Neuron (in vitro differentiated cells): ENCODE results near the gene APOL2.
"Not testable (repeated sequence)": the region's sequence is repeated elsewhere in the genome, so short reads cannot be mapped to it uniquely, and the experiment has no call there.

Source experiments
- H2AFZ ChIP-seq: one replicate; pipeline ENCODE4 v1.6.1; 2013; ENCODE audit warnings: low read depth, mild to moderate bottlenecking, inconsistent platforms, low read length, moderate library complexity
- H3K27me3 ChIP-seq: one replicate; pipeline ENCODE4 v1.6.1; 2013; ENCODE audit warnings: low read length; ENCODE audit not compliant: insufficient read depth
- H3K36me3 ChIP-seq: one replicate; pipeline ENCODE4 v1.6.1; 2013; ENCODE audit warnings: low read length; ENCODE audit not compliant: insufficient read depth
- H3K4me1 ChIP-seq: one replicate; pipeline ENCODE4 v1.6.1; 2013; ENCODE audit warnings: low read length; ENCODE audit not compliant: insufficient read depth
- H3K4me3 ChIP-seq: 2 replicates; pipeline ENCODE4 v1.5.1; 2013; ENCODE audit warnings: mild to moderate bottlenecking, low read length, moderate library complexity
- H3K9me3 ChIP-seq: one replicate; pipeline ENCODE4 v1.6.1; 2013; ENCODE audit warnings: low read length

The APOL2 gene

GRCh38 chr22:36257948-36258670 lies 18.8 kb upstream of the APOL2 start:
- Histone ChIP-seq H3K36me3 (no peaks in the 10 kb centered on the region), H3K9me3 (no peaks in the 10 kb centered on the region), H3K27me3 (no peaks in the 10 kb centered on the region), H2AFZ (peak overlapping the region; percentile 69), H3K4me3 (no peak overlapping the region), H3K4me1 (peaks cover 19% of the 10 kb centered on the region)

GRCh38 chr22:36257308-36257707 lies 18.0 kb upstream of the APOL2 start:
- H3K4me1 ChIP-seq, result peaks cover 19% of the 10 kb centered on the region
- H3K9me3 ChIP-seq, result no peaks in the 10 kb centered on the region
- no peak overlapping the region for H2AFZ ChIP-seq
- H3K4me3 ChIP-seq, result no peak overlapping the region
- H3K27me3 ChIP-seq, result no peaks in the 10 kb centered on the region
- no peaks in the 10 kb centered on the region for H3K36me3 ChIP-seq

GRCh38 chr22:36256478-36256877 lies 17.2 kb upstream of the APOL2 start:
- H3K27me3 ChIP-seq, result no peaks in the 10 kb centered on the region
- H3K4me1 ChIP-seq, result peaks cover 19% of the 10 kb centered on the region
- no peaks in the 10 kb centered on the region for H3K36me3 ChIP-seq

GRCh38 chr22:36255572-36255971 lies 16.2 kb upstream of the APOL2 start:
- H3K4me1 ChIP-seq, result peaks cover 19% of the 10 kb centered on the region
- H3K27me3 ChIP-seq, H3K36me3 ChIP-seq, H3K4me3 ChIP-seq, H3K9me3 ChIP-seq, H2AFZ ChIP-seq: not testable (repeated sequence)

More at GRCh38 chr22:36256478-36256877, 17.2 kb upstream of the APOL2 start:
- Histone ChIP-seq H2AFZ (no peak overlapping the region), H3K4me3 (no peak overlapping the region), H3K9me3 (no peaks in the 10 kb centered on the region)

GRCh38 chr22:36253523-36254490 lies 14.5 kb upstream of the APOL2 start:
- H3K36me3 ChIP-seq, result no peaks in the 10 kb centered on the region
- no peak overlapping the region for H2AFZ ChIP-seq
- H3K4me3 ChIP-seq, result no peak overlapping the region
- no peaks in the 10 kb centered on the region for H3K9me3 ChIP-seq
- no peaks in the 10 kb centered on the region for H3K27me3 ChIP-seq
- peaks cover 9% of the 10 kb centered on the region for H3K4me1 ChIP-seq

DNA sequence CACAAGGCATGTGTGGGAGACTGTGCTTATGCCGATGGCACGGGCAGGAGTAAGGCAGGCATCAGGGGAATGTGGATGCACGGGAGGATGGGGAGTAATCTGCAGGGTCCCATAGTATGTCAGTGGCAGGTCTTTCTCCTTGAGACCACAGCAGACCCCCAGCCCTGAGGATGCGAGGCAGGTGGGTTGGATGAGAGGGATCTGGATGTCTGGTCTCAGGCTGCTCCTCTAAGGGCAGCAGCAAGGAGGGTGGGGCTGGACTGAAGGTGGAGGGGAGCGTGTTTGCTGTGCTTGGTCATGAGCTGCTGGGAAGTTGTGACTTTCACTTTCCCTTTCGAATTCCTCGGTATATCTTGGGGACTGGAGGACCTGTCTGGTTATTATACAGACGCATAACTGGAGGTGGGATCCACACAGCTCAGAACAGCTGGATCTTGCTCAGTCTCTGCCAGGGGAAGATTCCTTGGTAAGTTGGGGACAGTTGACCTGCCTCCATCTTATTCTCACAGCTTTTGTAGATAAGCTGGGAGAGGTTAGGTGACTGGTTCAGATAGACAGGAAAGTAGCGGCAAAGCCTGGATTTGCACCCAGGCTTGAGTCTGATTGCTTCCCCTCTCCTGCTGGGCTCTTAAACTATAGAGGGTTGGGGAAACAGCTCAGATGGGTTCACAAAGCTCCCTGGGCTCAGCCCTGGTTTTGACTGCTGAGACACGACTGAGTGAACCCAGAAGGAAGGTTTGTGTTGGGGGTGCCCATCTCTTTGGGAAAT lies 13.6 kb upstream of the APOL2 start, which contains the start of gene APOL1:
APOL1 (plus strand) TSS at position 380 of the 769 bp plus-strand sequence. CDS start 1,823 bp downstream, outside the sequence.
- Histone ChIP-seq H3K4me1 (peaks cover 2% of the 10 kb centered on the region), H3K4me3 (no peak within 1 kb of the TSS)

DNA sequence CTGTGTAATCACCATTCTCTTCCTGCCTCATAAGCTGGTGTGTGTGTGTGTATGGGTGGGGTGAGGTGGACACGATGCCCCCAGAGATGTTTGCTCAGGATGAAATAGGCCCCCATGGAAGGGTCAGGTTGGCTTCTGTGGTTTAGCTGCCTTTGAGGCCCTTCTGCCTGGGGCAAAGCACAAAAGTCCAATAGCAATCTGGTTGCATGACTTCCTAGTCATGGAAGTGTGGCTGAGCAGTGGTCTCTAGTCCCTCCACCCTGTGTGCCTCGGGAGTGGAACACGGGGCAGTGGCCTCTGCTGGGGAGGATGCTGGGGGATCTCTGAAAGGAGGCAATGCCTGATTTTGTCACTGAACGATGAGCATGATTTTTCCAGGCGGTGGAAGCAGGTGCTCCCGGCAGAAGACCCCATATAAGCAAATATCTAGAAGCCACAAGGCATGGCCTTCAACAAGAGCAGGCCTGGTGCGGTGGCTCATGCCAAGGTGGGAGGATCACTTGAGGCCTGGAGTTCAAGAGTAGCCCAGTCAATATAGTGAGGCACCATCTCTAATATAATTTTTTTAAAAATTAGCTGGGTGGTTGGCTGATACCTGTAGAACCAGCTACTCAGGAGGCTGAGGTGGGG lies 12.8 kb upstream of the APOL2 start:
- not testable (repeated sequence) for H3K9me3 ChIP-seq, H3K4me1 ChIP-seq, H2AFZ ChIP-seq, H3K27me3 ChIP-seq, H3K4me3 ChIP-seq, H3K36me3 ChIP-seq

More for the DNA sequence above, 13.6 kb upstream of the APOL2 start, which contains the start of gene APOL1:
- H3K9me3 ChIP-seq, result no peaks in the 10 kb centered on the region
- no peaks in the 10 kb centered on the region for H3K27me3 ChIP-seq
- H3K36me3 ChIP-seq, result no peaks in the 10 kb centered on the region
- no peak within 1 kb of the TSS for H2AFZ ChIP-seq

DNA sequence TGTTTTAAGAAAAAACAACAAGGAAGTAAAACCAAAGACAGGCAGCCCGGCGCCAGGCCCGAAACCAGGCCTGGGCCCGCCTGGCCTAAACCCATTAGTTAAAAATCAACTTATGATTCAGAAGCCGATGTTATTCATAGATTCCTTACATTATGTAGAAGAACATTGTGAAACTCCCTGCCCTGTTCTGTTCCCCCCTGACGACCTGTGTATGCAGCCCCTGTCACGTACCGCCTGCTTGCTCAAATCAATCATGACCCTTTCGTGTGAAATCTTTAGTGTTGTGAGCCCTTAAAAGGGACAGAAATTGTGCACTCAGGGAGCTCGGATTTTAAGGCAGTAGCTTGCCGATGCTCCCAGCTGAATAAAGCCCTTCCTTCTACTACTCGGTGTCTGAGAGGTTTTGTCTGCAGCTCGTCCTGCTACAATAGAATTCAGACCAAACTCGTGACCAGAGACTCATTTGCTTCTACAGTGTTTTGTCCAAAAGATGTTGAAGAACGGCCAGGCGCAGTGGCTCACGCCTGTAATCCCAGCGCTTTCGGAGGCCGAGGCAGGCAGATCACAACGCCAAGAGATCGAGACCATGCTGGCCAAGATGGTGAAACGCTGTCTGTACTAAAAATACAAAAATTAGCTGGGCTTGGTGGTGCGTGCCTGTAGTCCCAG lies 11.1 kb upstream of the APOL2 start:
- H3K36me3 ChIP-seq, H3K9me3 ChIP-seq, H3K27me3 ChIP-seq, H3K4me1 ChIP-seq, H3K4me3 ChIP-seq, H2AFZ ChIP-seq: not testable (repeated sequence)

GRCh38 chr22:36249160-36249559 lies 9.8 kb upstream of the APOL2 start:
- Histone ChIP-seq H3K9me3 (peaks cover 2% of the 10 kb centered on the region), H3K36me3 (no peaks in the 10 kb centered on the region), H3K4me1 (peaks cover 2% of the 10 kb centered on the region), H3K4me3 (no peak overlapping the region), H2AFZ (no peak overlapping the region), H3K27me3 (no peaks in the 10 kb centered on the region)

GRCh38 chr22:36247955-36248354 lies 8.6 kb upstream of the APOL2 start:
- Histone ChIP-seq H3K36me3 (no peaks in the 10 kb centered on the region), H3K9me3 (peaks cover 2% of the 10 kb centered on the region), H3K4me3 (no peak overlapping the region), H2AFZ (no peak overlapping the region), H3K4me1 (peaks cover 2% of the 10 kb centered on the region), H3K27me3 (no peaks in the 10 kb centered on the region)

DNA sequence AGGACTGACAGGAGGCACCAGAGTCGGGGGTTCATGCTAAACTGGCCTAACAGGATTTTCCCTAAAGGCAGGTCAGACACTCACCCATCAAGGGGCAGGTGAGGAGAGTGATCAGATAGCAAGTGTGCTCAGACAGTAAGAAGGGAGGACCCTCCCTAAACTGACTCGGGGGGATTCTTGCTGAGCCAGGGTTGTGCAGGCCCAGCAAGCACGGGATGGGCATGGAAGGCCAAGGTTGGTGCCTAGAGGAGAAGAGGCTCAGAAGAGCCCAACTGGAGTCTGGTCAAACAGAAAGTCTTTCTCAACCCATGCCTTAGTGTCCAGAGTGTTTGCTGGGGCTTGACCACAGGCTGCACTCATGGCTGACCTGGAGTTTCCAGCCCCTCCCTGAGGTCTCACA lies 7.4 kb upstream of the APOL2 start:
- H3K4me3 ChIP-seq, result no peak overlapping the region
- H2AFZ ChIP-seq, result no peak overlapping the region
- peaks cover 2% of the 10 kb centered on the region for H3K4me1 ChIP-seq
- no peaks in the 10 kb centered on the region for H3K27me3 ChIP-seq
- no peaks in the 10 kb centered on the region for H3K36me3 ChIP-seq
- peaks cover 2% of the 10 kb centered on the region for H3K9me3 ChIP-seq

DNA sequence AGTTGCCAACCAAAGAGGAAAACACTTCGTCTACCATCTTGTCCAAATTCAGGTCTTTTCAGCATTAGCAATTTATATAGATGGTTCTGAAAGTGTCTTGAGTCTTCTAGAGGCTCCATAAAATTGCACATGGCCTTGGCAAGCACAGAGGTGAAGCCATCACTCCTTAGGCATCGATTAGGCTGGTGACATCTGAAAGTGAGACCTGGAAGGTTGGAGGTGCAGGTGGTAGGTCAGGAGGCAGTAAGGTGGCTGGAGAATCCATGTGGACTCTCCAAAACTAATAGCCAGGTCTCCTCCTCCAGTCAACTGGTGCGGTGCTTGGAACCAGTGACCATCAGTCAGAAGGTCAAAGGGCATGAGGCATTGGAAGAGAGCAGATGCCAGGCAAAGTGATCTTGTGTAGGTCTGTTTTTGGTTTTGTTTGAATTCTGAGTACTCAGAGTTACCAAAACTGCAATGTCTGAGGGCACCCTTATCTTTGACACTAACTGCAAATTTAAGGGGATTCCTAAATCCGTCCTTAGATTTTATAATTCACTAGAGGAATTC lies 6.6 kb upstream of the APOL2 start:
- H3K27me3 ChIP-seq, result no peaks in the 10 kb centered on the region
- H3K4me1 ChIP-seq, result peaks cover 2% of the 10 kb centered on the region
- peaks cover 2% of the 10 kb centered on the region for H3K9me3 ChIP-seq
- no peak overlapping the region for H3K4me3 ChIP-seq
- H3K36me3 ChIP-seq, result no peaks in the 10 kb centered on the region
- H2AFZ ChIP-seq, result no peak overlapping the region
